ENCODE measurements around the gene PTPRA.

GRCh38 chr20:3021777-3022176 lies 148.5 kb downstream of the PTPRA start:
- no peak for TF ChIP-seq CTCF (optimal IDR thresholded peaks at IDR 0.05 in 1 of 3, IDR thresholded peaks at IDR 0.05 in 1 of 3, conservative IDR thresholded peaks at IDR 0.05 in 1 of 3; ENCODE audit: extremely low read depth in 1 of 3, insufficient read depth in 2 of 3, low read length in 3 of 3)
- TF ChIP-seq EZH2 (IDR thresholded peaks at IDR 0.05; ENCODE audit: low read length): no peak

Measured in keratinocyte (primary cell).